GM21526 (cell line): ENCODE results near the gene MEIS3.

Source experiments
- ATAC-seq: cut with Tn5 transposase; IDR thresholded peaks from one replicate; pipeline ENCODE4 v1.9.1; 2021; ENCODE audit warnings: moderate library complexity; ENCODE audit not compliant: unreplicated experiment, low FRiP score

MEIS3 gene

DNA sequence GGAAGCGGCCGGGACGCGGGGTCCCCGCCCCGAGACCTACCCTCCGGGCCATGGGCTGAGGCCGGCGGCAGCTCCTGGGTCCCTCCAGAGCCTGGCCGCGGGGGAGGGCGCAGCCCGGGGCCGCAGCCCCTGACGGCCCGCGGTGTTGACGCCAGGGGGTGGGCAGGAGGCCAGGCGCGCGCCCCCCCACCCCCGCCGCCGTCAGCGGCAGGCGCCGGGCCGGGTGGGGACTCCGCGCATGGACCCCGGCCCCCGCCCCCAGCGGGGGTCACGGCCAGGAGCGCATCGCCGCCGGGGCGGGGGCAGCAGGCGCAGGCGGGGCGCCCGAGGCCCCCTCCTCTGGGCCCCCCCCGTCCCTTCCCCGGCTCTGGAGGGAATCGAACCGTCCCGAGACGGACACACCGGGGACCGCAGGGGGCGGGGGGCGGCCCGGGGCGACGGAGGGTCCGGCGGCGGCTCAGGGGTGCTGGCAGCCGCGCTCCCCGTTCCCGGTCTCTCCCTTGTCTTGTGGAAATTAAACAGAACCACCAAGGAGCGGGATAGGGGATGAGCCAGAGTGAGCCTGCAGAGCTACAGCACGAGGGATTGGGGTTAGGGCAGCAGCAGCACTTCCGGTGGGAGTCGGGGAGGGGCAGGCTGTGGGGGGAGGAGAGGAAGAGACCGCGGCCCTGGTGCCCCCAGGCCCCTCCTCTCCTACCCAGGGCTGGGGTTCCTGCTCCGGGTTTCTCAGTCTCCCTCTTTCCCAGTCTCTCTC, at the start of gene MEIS3:
MEIS3 (minus strand) TSS at position 498 of the 754 bp plus-strand sequence; CDS start at position 52, 446 bp downstream.
- no peak for ATAC-seq

- no peak for ATAC-seq
These were observed 48.6 kb upstream of the MEIS3 start for GRCh38 chr19:47467914-47468313.

- no peak for ATAC-seq
These were observed 46.6 kb upstream of the MEIS3 start for GRCh38 chr19:47465957-47466356.

- no peak for ATAC-seq
These were observed 45.5 kb upstream of the MEIS3 start for GRCh38 chr19:47464675-47465419.

GRCh38 chr19:47461876-47462275, 42.5 kb upstream of the MEIS3 start:
- no peak for ATAC-seq

DNA sequence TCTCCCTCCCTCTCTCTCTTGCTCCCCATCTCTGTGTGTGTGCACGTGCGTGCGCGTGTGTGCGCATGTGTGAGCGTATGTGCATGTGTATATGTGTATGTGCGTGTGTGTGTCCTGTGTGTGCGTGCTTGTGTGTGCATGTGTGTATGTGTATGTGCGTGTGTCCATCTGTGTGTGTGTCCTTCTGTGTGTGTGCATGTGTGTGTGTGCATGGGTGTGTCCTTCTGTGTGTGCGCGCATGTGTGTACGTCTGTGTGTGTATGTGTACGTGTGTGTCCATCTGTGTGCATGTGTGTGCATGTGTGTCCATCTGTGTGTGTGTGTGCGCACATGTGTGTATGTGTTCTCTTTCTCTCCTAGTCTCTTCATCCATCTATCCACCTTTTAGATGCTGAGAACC, 40.1 kb upstream of the MEIS3 start:
- no peak for ATAC-seq

DNA sequence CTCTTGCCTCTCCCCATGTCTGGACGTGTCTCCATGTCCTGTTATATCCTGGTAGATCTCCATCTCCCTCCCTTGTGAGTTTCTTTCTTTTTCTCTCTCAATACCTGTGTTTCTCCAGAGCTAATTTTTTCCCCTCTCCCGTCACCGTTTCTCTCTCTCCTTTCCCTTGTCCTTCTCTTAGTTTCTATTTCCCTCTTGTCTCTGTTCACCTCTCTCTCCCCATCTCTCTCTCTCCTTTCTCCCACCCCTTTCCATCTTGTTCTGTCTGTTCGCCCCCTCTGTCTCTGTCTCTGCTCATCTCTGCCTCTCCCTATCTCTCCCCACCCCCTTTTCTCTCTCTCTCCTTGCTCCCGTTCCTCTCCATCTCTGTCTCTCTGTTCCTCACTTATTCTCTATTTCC, 39.3 kb upstream of the MEIS3 start:
- ATAC-seq = no peak

DNA sequence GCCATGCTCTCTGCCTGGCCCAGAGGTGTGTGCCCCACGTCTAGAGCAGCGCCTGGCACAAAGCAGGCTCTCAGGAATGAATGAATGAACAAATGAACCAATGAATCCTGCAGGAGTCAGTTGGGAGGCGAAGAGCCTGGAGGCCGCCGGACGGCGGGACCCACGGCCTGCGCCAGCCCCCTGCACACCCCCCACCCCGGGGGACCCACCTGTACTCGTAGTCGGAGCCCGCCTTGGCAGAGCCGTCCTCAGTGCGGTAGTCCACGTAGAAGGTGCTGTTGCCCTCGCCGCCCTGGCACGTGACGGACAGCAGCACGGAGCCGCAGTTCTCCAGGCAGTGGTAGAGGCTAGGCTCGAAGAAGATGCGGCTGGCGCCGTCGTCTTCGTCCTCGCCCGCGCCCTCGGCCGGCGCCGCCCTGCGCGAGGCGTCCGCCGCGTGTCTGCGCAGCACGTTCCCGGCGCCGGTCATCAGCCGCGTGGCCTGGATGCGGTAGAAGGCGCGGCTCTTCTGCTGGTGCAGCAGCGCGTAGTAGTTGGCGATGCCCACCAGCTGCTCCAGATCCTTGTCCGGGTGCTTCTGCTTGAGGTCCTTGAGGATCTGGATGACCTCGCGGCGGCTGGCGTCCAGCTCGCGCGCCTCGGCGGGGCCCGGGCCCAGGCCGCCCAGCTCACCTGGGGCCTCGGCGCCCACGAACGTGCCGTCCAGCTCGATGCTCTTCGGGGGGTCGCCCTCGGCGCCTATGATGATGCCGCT, 37.6 kb upstream of the MEIS3 start:
- no peak for ATAC-seq

DNA sequence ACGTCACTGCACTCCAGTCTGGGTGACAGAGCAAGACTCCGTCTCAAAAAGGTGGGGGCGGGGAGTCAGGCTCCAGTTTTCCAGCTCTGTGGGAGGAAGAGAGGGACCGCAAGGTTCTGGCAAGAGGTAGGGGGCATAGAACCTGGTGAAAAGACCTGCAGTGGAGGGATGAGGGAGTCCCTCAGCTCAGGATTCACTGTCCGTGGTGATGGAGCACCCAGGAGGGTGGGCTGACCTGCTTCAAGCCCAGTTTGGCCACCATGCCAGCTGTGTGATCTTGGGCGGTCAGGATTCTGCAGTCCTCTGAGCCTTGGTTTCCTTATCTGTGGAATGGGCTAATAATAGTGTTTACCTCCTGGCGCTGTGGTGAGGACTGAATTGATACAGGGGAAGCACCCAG, 31.2 kb upstream of the MEIS3 start:
- ATAC-seq = no peak

DNA sequence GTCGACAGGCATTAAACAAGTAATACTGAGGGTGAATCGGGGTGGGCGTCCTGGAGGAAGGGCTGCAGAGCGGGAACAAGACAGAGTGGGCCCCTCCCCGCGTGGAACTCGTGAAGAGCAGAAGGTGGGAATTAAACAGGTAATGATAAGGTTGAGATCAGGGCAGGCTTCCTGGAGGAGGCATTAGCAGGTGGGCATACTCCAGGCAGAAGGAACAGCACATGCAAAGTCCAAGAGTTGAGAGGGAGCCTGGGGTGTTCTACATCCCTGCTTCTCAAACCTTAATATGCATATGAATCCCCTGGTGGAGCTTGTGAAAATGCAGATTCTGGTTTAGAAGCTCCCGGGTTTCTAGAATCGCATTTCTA, 29.0 kb upstream of the MEIS3 start:
- ATAC-seq = no peak

DNA sequence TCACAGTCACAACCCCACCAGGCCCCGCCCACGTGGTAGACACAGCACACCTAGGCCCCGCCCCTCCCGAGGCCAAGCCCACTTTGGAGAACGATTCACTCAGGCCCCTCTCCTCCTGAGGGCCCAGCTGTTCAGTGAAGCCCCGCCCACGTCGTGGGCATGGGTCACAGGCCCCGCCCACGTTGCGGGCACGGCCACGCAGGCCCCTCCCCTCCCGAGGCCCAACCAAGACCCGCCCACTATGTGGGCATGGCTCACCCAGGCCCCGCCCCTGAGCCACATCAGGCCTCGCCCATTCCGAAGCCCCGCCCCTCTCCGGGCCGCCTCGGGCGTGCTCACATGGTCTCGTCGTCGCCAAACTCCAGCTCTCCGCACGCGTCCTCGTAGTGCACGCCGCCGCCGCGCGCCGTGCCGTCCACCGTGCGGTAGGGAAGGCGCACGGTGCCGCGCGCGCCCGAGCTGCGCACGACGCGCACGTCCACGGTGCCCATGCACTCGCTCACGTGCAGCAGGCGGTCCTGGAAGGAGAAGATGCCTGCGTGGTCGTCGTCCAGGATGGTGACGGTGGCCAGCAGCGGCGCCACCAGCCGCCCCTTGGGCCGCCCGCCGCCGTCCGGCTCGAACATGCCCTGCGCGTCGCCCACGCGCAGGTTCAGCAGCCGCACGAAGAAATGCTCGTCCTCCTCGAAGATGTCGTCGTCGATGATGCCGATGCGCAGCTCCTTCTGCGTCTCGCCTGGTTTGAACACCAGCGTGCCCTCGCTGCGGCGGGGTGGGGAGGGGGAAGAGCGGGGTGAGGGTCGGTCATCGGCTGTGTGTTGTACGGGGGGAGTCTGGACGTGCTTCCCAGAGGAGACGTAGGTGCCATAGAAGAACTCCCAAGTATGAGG, 28.4 kb upstream of the MEIS3 start:
- ATAC-seq = no peak

GRCh38 chr19:47446534-47447469, 27.5 kb upstream of the MEIS3 start:
- ATAC-seq = no peak

- ATAC-seq = no peak
These were observed 26.6 kb upstream of the MEIS3 start for GRCh38 chr19:47445937-47446402.

DNA sequence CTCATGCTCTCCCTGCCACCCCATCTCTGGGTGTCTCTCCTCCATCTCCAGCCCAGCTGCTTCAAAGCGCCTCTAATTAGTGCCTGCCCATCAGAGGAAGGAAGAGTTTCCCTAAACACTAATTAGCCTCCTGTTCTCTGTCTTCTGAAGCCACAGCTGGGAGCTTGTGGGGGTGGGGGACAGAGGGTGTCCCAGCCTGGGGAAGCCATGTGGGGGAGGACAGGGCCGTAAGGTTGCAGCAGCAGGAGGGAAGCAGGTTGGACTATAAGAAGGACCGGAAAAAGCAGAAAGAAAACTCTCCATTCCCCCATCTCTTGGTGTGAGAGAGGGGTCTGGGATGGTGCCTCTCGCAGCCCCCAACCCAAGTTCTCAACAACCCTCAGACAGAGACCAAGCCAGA, 26.2 kb upstream of the MEIS3 start:
- no peak for ATAC-seq

GRCh38 chr19:47444388-47444821, 25.1 kb upstream of the MEIS3 start:
- ATAC-seq = no peak

- no peak for ATAC-seq
These were observed 24.0 kb upstream of the MEIS3 start for GRCh38 chr19:47443331-47443730.

GRCh38 chr19:47438793-47439220, 19.5 kb upstream of the MEIS3 start:
- ATAC-seq = no peak

DNA sequence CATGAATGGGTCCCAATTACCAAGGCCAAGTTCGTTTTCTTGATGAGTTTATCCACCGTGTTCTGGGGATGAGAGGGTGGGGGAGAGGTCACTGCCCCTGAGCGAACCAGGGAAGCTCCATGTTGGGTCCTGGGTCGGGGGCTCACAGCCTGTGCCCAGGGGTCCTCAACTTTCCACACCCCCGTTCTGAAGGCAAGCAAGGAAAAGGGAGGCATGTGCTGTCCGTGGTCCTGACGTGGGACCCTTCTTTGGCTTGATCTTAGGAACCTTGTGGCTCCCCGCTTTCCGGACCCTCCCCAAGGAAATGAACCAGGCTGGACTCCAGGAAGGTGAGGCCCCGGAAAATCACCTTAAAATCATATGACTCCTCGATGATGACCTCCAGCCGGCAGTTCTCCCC, 18.2 kb upstream of the MEIS3 start:
- no peak for ATAC-seq
